Neural cell (in vitro differentiated cells): ENCODE results near the gene AGPAT1.

Source experiments
- EP300 ChIP-seq: fragments of 450-650 bp; conservative IDR thresholded peaks from 2 replicates; pipeline ENCODE4 v1.6.1; 2014; ENCODE audit warnings: antibody characterized with exemption, mild to moderate bottlenecking, moderate library complexity; ENCODE audit not compliant: poor library complexity, severe bottlenecking
- EZH2 ChIP-seq: fragments of 200-600, 300-800 bp; shearing (Covaris generic), sonication (generic); IDR thresholded peaks from 2 replicates; pipeline ENCODE4 v1.6.1; 2014; ENCODE audit warnings: antibody characterized with exemption, low read length, borderline replicate concordance, mild to moderate bottlenecking; ENCODE audit not compliant: insufficient read depth, poor library complexity, severe bottlenecking
- POLR2AphosphoS5 ChIP-seq: IDR thresholded peaks from 2 replicates; pipeline ENCODE4 v1.6.1; 2012
- RAD21 ChIP-seq: fragments of 450-650 bp; conservative IDR thresholded peaks from 2 replicates; pipeline ENCODE4 v1.6.1; 2014; ENCODE audit warnings: antibody characterized with exemption, mild to moderate bottlenecking, moderate library complexity
- REST ChIP-seq: IDR thresholded peaks from 2 replicates; pipeline ENCODE4 v1.6.1; 2012; ENCODE audit warnings: borderline replicate concordance
- TF ChIP-seq, protein P1 (sequence below): fragments of 450-650 bp; IDR thresholded peaks from 2 replicates; pipeline ENCODE4 v1.5.1; 2014; ENCODE audit warnings: antibody characterized with exemption, mild to moderate bottlenecking, moderate library complexity; ENCODE audit not compliant: poor library complexity, severe bottlenecking

DNA sequence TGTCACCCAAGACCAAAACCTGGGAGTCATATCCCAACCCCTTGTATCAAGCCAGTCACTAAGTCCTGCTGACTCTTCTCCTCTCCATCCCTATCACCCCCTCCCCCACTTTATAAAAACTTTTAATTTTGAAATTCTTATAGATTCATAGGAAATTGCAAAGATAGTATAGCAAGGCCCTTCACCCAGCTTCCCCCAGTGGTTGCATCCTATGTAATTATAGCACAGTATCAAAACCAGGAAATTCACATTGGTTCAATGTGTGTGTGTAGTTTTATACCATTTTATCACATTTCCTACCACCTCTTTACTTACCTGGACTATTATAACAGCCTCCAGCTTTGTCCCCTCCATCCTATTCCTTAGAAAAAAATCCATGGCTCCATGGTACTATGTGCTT, 17.8 kb downstream of the AGPAT1 start:
- TF ChIP-seq EZH2, result no peak
- TF ChIP-seq, protein P1, sequence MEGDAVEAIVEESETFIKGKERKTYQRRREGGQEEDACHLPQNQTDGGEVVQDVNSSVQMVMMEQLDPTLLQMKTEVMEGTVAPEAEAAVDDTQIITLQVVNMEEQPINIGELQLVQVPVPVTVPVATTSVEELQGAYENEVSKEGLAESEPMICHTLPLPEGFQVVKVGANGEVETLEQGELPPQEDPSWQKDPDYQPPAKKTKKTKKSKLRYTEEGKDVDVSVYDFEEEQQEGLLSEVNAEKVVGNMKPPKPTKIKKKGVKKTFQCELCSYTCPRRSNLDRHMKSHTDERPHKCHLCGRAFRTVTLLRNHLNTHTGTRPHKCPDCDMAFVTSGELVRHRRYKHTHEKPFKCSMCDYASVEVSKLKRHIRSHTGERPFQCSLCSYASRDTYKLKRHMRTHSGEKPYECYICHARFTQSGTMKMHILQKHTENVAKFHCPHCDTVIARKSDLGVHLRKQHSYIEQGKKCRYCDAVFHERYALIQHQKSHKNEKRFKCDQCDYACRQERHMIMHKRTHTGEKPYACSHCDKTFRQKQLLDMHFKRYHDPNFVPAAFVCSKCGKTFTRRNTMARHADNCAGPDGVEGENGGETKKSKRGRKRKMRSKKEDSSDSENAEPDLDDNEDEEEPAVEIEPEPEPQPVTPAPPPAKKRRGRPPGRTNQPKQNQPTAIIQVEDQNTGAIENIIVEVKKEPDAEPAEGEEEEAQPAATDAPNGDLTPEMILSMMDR, result no peak
- no peak for TF ChIP-seq RAD21
- TF ChIP-seq POLR2AphosphoS5, result no peak
- no peak for TF ChIP-seq REST
- TF ChIP-seq EP300, result no peak
